GM18511 (cell line): ENCODE data around the gene KYNU.
"Not testable (repeated sequence)": the region's sequence is repeated elsewhere in the genome, so short reads cannot be mapped to it uniquely, and the experiment has no call there.

ENCODE experiments used
- ATAC-seq: cut with Tn5 transposase; IDR thresholded peaks from one replicate; pipeline ENCODE4 v1.9.1; 2021; ENCODE audit warnings: mild to moderate bottlenecking, moderate library complexity; ENCODE audit not compliant: unreplicated experiment

KYNU gene

GRCh38 chr2:142877216-142877838 lies at the start of gene KYNU:
KYNU (plus strand) TSS chr2:142877664; CDS start chr2:142885368, 7,704 bp downstream.
- peak; percentile 65 for ATAC-seq

- ATAC-seq = no peak
Observed at GRCh38 chr2:142834021-142834420, 43.4 kb upstream of the KYNU start.

DNA sequence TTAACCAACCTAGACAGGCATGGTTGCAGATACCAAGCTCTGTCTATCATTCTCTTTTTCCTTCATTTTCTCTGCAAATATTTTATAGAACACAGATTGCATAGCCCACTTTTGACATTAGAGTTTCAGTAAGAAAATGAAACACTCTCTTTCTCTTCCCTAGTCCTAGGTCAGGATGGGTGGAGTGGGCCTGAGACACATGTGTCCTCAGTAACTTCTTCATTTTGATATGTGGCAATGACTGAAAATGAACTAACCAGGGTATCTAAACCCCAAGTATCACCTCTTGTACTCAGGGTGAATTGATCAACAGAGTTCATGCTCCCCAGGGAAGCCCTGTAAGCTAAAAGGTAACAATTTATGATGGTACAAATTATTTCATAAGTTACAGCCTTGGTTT lies 37.0 kb upstream of the KYNU start:
- ATAC-seq = no peak

GRCh38 chr2:142841788-142842187 lies 35.7 kb upstream of the KYNU start:
- ATAC-seq = no peak

DNA sequence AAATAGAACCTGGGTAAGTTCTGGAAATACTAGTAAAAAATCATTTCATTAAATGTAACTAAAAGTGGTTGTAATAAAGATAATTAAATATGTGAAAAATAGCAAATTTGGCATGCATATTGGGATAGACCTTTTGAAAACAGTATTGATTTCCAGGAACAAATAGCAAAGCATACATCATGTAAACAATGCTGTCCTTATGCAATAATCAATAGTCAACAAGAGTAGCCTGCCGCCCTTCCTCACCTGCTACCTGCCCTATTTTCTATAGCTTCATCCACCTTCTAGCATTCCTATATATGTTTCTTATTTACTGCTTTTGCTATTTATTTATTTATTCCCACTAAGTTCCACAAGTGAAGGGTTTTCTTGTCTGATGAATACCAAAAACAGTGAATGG lies 35.1 kb upstream of the KYNU start:
- no peak for ATAC-seq

- no peak for ATAC-seq
Observed at GRCh38 chr2:142843731-142844130, 33.7 kb upstream of the KYNU start.

DNA sequence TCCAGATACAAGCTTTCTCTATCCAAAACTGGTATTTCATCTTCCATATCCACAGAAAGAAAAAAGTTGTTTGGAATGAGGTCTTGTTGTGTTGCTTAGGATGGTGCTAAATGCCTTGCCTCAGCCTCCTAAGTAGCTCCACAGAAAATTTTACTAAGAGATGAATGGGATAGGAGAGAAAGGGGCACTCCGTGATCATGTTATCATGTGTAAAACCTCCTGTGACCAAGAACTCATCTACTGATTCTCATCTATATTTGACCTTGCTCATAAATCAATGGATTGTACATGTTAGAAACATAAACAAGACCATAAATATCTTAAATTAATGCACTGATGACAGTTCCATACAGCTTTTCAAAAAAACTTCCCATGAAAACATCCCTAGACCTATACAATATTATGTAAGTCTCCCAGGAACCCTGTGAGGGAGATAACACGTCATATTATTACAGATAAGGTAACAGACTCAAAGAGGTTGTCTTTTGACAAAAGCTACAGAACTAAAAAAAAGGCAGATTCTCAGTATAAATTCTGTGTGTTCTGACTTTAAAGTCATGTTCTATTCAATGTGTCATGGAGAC lies 29.3 kb upstream of the KYNU start:
- no peak for ATAC-seq

DNA sequence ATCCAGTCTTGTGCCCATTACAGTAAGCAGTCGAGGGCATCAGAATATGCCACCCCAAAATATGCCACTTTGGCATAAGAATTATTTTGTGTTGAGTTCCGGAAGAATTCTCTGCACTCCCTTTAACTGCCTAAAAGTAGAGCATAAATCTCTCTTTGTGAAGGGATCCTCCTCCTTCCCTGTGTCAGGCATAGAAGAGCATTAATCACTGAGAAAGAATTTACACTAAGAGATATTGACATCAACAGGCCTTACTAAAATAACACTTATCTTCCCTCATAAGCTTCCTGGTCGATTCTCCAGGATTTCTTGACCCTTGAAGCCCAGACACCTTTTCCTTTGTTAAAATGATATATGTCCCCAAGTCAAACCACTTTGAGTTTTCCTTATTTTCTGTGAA lies 27.6 kb upstream of the KYNU start:
- no peak for ATAC-seq

DNA sequence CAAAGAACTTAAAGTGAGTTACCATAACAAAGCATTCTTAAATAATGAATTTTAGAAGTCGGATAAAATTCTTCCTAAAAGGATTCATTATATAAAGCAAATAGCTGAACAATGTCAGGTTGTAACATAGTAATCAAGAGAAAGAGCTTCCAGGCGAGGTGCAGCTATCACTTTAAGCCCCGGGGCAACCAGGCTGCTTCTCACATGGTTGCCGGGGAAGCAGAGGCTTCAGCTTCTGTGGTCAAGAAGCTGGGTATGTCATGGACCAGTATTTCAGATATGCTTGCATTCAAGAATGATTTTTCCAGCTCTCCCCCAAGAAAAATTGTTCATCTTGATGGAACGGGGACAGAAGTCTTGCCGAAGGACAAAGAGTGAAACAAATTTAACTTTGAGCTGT lies 23.6 kb upstream of the KYNU start:
- ATAC-seq = no peak

DNA sequence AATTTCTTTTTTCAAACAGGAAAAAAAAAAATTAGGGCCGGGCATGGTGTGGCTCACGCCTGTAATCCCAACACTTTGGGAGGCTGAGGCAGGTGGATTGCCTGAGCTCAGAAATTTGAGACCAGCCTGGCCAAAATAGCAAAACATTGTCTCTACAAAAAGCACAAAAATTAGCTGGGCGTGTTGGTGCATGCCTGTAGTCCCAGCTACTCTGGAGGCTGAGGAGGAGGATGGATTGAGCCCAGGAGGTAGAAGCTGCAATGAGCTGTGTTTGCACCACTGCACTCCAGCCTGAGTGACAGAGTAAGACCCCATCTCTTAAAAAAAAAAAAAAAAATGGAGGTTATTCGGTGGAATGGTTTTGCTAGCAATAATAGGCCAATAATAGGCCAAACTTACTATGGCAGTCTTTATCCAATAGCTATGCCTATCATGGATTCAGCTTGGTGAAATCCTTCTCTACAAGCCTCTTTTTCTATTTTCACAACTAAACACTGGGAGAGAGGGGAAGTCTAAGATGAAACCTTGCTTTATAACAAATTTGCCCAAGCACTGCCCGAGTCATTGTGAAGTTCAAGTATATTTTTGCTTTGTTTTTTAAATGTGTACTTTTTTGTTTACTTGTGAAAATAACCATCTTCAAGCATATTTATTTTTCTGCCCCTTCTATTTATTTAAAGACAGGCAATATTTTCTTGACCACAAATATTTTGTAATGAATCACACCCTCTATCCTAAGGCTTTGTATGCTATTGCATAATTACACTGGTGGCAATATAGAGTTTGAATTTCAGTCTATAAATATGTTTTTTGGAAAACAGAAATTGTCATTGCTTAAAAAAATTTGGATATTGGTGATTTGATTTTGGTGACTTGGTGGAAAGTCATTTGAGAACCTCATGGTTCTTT lies 20.0 kb upstream of the KYNU start:
- no peak for ATAC-seq

DNA sequence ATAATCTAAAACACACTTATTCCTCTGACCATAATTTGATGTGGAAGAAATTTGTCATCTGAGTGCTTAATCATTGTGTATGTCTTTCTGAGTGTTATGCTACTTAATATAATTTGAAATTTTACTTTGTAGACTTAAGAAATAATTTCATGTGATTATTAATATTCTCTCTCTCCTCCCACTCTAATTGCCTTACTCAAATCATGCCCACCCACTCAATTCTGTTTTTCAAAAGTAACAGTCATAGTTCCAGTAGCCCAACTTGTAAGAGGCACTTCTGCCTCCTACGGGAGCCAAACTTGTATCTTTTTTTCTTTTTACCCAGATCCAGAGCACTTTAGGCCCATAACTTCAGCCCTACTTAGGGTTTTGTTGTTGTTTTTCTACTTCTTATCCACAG lies 18.5 kb upstream of the KYNU start:
- ATAC-seq = no peak

DNA sequence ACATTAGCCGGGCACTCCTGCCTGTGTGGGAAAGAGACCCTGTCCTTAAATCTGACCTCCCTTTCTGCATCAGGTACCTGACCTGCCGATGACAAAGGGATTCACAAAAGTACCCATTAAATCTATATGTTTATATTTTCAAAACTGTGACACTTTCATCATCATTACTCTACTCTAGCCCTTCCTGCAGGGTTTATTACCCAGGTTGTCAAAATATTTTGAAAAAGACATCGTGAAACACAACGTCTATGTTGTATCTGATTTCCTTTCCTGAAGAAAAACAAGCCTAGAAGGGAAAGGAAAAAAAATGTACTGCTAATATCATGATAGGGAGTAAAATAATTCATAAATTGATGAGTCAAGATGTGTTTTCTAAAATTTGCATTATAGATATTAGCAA lies 15.2 kb upstream of the KYNU start:
- no peak for ATAC-seq

GRCh38 chr2:142862847-142863246 lies 14.6 kb upstream of the KYNU start:
- no peak for ATAC-seq

DNA sequence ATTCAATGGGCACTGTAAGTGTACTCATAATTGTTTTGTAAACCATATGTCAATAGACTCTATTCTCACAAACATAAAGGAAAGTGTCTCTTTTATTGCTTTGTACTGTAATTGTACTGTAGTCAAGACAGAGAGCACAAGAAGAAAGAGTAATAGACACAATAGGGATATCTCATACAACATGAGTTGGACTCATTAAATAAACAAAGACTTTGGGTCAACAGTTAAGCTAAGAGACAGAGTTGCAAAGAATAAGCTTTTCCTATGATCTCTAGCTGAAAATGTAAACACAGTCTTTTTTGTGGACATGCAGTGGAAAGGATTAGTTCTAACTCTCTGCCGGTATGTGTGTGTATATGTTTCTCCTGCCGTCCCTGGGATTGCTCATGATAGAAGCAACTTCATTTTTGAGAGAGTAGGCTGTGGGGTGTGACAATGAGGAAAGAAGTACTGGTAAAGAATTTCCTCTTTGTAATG lies 13.9 kb upstream of the KYNU start:
- ATAC-seq = no peak

- ATAC-seq = not testable (repeated sequence)
Observed at GRCh38 chr2:142864605-142865004, 12.9 kb upstream of the KYNU start.

DNA sequence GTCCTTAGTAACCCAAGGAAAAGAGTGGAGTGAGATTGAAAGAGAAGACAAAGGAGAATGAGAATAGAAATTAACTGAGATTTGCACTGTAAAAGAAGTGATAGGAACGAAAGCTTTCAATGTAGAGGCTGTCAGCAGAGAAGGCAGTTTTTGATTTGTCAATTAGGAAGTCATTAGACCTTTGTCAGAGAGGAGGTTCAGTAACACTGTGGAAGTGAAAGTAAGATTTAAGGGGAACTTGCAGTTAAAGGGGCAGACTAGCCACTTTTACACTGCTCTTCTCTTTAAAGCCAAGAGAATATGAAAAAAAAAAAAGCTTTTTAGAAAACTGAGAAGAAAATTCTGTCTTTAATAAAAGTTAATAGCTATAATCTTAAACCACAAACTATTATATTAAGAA lies 11.5 kb upstream of the KYNU start:
- peak; percentile 92 for ATAC-seq

DNA sequence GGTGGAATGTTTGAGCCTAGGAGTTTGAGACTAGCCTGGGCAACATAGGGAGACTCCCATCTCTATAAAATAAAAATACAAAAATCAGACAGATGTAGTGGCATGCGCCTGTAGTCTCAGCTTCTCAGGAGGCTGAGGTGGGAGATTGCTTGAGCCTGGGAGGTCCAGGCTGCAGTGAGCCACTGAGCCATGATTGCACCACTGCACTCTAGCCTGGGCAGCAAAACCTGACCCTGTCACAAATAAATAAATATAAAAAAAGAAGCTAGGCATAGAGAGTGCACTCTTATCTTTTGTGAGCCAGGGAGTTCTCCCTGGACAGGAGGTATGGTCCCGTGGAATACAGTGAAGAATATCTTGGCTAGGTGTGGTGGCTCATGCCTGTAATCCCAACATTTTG lies 11.0 kb upstream of the KYNU start:
- peak; percentile 35 for ATAC-seq

DNA sequence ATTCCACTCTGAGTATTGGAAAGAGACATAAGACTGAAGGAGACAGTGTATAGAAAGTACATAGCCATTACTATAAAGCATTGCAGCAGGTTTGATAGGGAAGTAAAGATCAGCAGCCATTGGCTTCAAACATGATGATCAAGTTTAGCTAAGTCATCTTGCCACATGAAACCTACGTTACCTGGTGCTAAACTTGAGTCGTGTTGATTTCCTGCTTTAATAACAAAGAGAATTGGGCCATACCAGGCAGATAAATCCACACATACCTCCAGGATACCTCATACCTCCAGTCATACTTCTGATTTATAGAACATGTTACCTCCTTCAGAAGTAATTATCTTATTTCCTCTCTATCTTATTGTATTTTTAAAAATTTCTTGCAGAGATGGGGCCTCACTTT lies 10.3 kb upstream of the KYNU start:
- ATAC-seq = no peak

DNA sequence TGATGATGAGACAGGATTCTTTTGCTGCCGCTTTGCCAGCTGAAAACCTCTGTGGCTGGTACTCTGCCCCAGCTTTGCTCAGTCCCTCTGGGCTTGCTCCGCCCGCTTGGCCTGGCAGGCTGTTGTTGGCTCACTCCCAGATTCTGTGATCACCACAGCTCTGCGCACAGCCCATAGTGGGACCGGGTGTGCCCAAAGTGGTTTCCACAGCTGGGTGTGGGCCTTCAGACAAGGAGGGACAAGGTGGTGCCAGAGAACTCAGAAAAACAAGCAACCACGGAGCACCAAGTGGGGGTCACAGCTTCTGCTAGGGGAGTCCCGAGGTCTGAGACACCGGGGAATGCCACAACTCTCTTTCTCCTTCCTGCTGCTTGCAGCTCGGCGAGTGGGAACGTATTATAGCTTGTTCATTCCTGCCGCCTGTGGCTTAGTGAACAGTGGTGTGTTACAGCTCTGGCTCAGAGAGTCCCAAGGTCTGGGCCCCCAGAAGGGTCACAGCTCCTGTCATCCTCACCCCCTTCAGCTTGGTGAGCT lies 9.2 kb upstream of the KYNU start:
- peak; percentile 40 for ATAC-seq

- not testable (repeated sequence) for ATAC-seq
Observed at GRCh38 chr2:142869065-142869460, 8.4 kb upstream of the KYNU start.

DNA sequence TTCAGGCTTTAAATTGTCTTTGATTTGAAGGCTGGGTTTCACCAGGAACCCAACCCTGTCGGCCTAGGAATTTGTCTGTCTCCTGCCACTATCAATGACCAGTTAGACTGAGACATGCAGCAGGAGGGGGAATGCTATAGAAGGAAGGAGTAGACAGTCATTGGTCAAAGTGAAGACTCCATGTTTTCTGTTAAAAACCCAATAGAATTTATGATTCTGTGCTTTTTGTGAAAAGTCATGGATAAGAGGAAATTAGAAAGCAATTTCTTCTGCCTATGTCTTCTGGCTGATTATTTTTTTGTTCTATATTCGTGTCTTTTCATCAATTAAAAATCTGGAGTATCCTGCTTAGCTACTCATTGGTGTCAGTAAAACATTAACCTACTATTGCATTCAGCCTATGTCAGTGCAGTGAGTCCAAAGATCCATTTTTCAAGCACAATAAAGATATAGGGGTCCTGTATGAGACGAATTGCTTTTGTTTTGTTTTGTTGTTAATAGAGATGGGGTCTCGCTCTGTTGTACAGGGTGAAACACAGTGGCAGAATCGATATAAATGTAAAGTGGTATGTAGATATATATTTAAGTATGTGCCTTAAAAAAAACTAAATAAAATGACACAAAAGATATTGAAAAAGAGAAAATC lies 7.9 kb upstream of the KYNU start:
- ATAC-seq = no peak
